Gastroesophageal sphincter (tissue), 3 donors: ENCODE measurements around the gene BCDIN3D.

Source experiments
- EP300 ChIP-seq: sonication (generic); formaldehyde crosslinking; IDR thresholded peaks from one replicate; pipeline ENCODE4 v1.6.1; 2017; ENCODE audit warnings: antibody characterized with exemption, mild to moderate bottlenecking
- POLR2A ChIP-seq, 2 donors: fragments of 450-650 bp; IDR thresholded peaks; one replicate each; pipeline ENCODE4 v1.6.1; 2017; ENCODE audit warnings: antibody characterized with exemption in 2 of 2, mild to moderate bottlenecking in 2 of 2, moderate library complexity in 1 of 2
- POLR2AphosphoS5 ChIP-seq: sonication (generic); formaldehyde crosslinking; IDR thresholded peaks from one replicate; pipeline ENCODE4 v1.6.1; 2017; ENCODE audit warnings: antibody characterized with exemption
- TF ChIP-seq, protein P1 (sequence below), 4 experiments: fragments of 200-600 bp in 2 of 4; fragments of 450-650 bp in 2 of 4; sonication (generic) in 1 of 4; IDR thresholded peaks; one replicate each; pipeline ENCODE4 v1.5.1; 2017 to 2019; ENCODE audit warnings: antibody characterized with exemption in 4 of 4, mild to moderate bottlenecking in 2 of 4, moderate library complexity in 2 of 4

- TF ChIP-seq, protein P1, sequence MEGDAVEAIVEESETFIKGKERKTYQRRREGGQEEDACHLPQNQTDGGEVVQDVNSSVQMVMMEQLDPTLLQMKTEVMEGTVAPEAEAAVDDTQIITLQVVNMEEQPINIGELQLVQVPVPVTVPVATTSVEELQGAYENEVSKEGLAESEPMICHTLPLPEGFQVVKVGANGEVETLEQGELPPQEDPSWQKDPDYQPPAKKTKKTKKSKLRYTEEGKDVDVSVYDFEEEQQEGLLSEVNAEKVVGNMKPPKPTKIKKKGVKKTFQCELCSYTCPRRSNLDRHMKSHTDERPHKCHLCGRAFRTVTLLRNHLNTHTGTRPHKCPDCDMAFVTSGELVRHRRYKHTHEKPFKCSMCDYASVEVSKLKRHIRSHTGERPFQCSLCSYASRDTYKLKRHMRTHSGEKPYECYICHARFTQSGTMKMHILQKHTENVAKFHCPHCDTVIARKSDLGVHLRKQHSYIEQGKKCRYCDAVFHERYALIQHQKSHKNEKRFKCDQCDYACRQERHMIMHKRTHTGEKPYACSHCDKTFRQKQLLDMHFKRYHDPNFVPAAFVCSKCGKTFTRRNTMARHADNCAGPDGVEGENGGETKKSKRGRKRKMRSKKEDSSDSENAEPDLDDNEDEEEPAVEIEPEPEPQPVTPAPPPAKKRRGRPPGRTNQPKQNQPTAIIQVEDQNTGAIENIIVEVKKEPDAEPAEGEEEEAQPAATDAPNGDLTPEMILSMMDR (IDR thresholded peaks at IDR 0.05), result no peak
- TF ChIP-seq POLR2A (IDR thresholded peaks at IDR 0.05) (no peak), POLR2AphosphoS5 (no peak), EP300 (no peak)
These were observed 48.1 kb upstream of the BCDIN3D start for GRCh38 chr12:49891012-49891411.
